Keratinocyte (primary cell): ENCODE measurements around the gene MATN4. TPM values are rescaled to one million over a fixed set of nuclear protein-coding genes. Genes with fewer than 3 reads are reported as not detected.

Experiments used
- DNase-seq: peaks from one replicate; pipeline ENCODE4 v3.0.0-alpha.2; 2011; ENCODE audit warnings: low read depth, missing footprints, low spot score
- FAIRE-seq: peaks from 2 replicates; lab custom pipeline; 2011; peaks lifted over from hg19 to GRCh38; lab: Jason Lieb, UNC
- H2AFZ ChIP-seq: 2 replicates; pipeline ENCODE4 v1.6.0; 2012; ENCODE audit warnings: low read length, control low read depth, inconsistent platforms; ENCODE audit not compliant: control insufficient read depth
- H3K27ac ChIP-seq: 2 replicates; pipeline ENCODE4 v1.5.1; 2011; ENCODE audit warnings: low read length; ENCODE audit not compliant: control insufficient read depth, insufficient read depth
- H3K27me3 ChIP-seq: 3 replicates; pipeline ENCODE4 v1.6.0; 2011; ENCODE audit warnings: low read length; ENCODE audit not compliant: control insufficient read depth, insufficient read depth; ENCODE audit errors: extremely low read depth
- H3K36me3 ChIP-seq, 2 experiments: 2 replicates in 1 of 2; 3 replicates in 1 of 2; pipeline ENCODE4 v1.5.1; 2011; ENCODE audit warnings: low read length in 2 of 2, mild to moderate bottlenecking in 1 of 2; ENCODE audit not compliant: control insufficient read depth in 2 of 2, insufficient read depth in 2 of 2; ENCODE audit errors: extremely low read depth in 1 of 2
- H3K4me1 ChIP-seq: 3 replicates; pipeline ENCODE4 v1.5.1; 2011; ENCODE audit warnings: low read length; ENCODE audit not compliant: control insufficient read depth, insufficient read depth; ENCODE audit errors: extremely low read depth
- H3K4me2 ChIP-seq: 3 replicates; pipeline ENCODE4 v1.6.0; 2011; ENCODE audit warnings: low read depth, low read length; ENCODE audit not compliant: control insufficient read depth, insufficient read depth; ENCODE audit errors: extremely low read depth
- H3K4me3 ChIP-seq, 3 experiments: fragments of 200-600 bp in 1 of 3; sonication (generic) in 1 of 3; 2 replicates in 2 of 3; 3 replicates in 1 of 3; pipeline ENCODE4 v1.5.1; 2011 to 2016; ENCODE audit warnings: low read length in 3 of 3, mild to moderate bottlenecking in 3 of 3, control low read depth in 2 of 3, inconsistent platforms in 1 of 3, low read depth in 1 of 3, mixed read lengths in 1 of 3, mixed run types in 1 of 3, moderate library complexity in 1 of 3; ENCODE audit not compliant: control insufficient read depth in 2 of 3, insufficient read depth in 2 of 3; ENCODE audit errors: extremely low read depth in 1 of 3
- H3K79me2 ChIP-seq: 2 replicates; pipeline ENCODE4 v1.6.0; 2012; ENCODE audit warnings: low read length; ENCODE audit not compliant: control insufficient read depth, insufficient read depth
- H3K9ac ChIP-seq: 3 replicates; pipeline ENCODE4 v1.6.0; 2011; ENCODE audit warnings: low read length; ENCODE audit not compliant: control insufficient read depth, insufficient read depth; ENCODE audit errors: extremely low read depth
- H3K9me1 ChIP-seq: 3 replicates; pipeline ENCODE4 v1.6.0; 2011; ENCODE audit warnings: low read length; ENCODE audit not compliant: control insufficient read depth, insufficient read depth; ENCODE audit errors: extremely low read depth
- H3K9me3 ChIP-seq: 2 replicates; pipeline ENCODE4 v1.5.1; 2012; ENCODE audit warnings: low read depth, low read length; ENCODE audit not compliant: control insufficient read depth
- H4K20me1 ChIP-seq: 3 replicates; pipeline ENCODE4 v1.6.0; 2011; ENCODE audit warnings: low read length; ENCODE audit not compliant: control insufficient read depth, insufficient read depth; ENCODE audit errors: extremely low read depth
- CTCF ChIP-seq, 3 experiments: IDR thresholded peaks in 1 of 3; conservative IDR thresholded peaks in 1 of 3; optimal IDR thresholded peaks in 1 of 3; 2 replicates in 2 of 3; 3 replicates in 1 of 3; pipeline versions ENCODE3 to v1.5.1; 2011; ENCODE audit warnings: low read length in 3 of 3, mild to moderate bottlenecking in 3 of 3, moderate library complexity in 2 of 3, control low read depth in 1 of 3, inconsistent platforms in 1 of 3; ENCODE audit not compliant: insufficient read depth in 2 of 3; ENCODE audit errors: extremely low read depth in 1 of 3
- EZH2 ChIP-seq: IDR thresholded peaks from one replicate; pipeline ENCODE4 v1.6.1; 2012; ENCODE audit warnings: inconsistent platforms, mild to moderate bottlenecking, low read length, moderate library complexity
- dilution Hi-C: fragments of 300-500 bp; cut with MboI; formaldehyde crosslinking; loops from one replicate; pipeline ENCODE4 v1.7.0; 2020; ENCODE audit warnings: low sequenced_read_pairs; ENCODE audit not compliant: extremely low pct_ligation_motif_present
- polyA plus RNA-seq, 5 experiments: library from polyadenylated mRNA; depleted of rRNA in 3 of 5; stranded (reverse) in 3 of 5; stranded (forward) in 1 of 5; unstranded in 1 of 5; fragments of >200 nt; gene quantifications; 1 replicate in 1 of 5; 2 replicates in 3 of 5; 3 replicates in 1 of 5; pipeline versions ENCODE4 v1.2.1 to v1.2.3, GENCODE V29; 2011 to 2012; ENCODE audit warnings: missing spikeins in 2 of 5, low read depth in 1 of 5, low replicate concordance in 1 of 5

Gene MATN4
- polyA plus RNA-seq, 1 donor (not counting 4 experiments of a cell fraction or from before 2014, with no cell fraction given): not detected

GRCh38 chr20:45282700-45283550, 25.2 kb downstream of the MATN4 start:
- Histone ChIP-seq H4K20me1 (no peaks in the 10 kb centered on the region), H3K36me3 (no peaks in the 10 kb centered on the region), H3K9me1 (no peaks in the 10 kb centered on the region), H3K27ac (no peak overlapping the region), H3K4me1 (peaks cover 7% of the 10 kb centered on the region), H3K4me3 (no peak overlapping the region), H3K9me3 (no peaks in the 10 kb centered on the region), H3K4me2 (no peak overlapping the region), H3K79me2 (no peaks in the 10 kb centered on the region), H2AFZ (no peak overlapping the region), H3K9ac (no peak overlapping the region), H3K27me3 (peaks cover 8% of the 10 kb centered on the region)
- DNase-seq (no peak), FAIRE-seq (no peak)
- no peak for TF ChIP-seq CTCF (optimal IDR thresholded peaks at IDR 0.05 in 1 of 3, IDR thresholded peaks at IDR 0.05 in 1 of 3, conservative IDR thresholded peaks at IDR 0.05 in 1 of 3; ENCODE audit: extremely low read depth in 1 of 3, insufficient read depth in 2 of 3, low read length in 3 of 3)
- no peak for TF ChIP-seq EZH2
- dilution Hi-C loops: no loop called here

GRCh38 chr20:45279992-45280391, 28.1 kb downstream of the MATN4 start:
- H3K4me2 ChIP-seq: no peak overlapping the region
- no peak overlapping the region for H3K4me3 ChIP-seq
- no peaks in the 10 kb centered on the region for H3K9me3 ChIP-seq
- H3K9me1 ChIP-seq: no peaks in the 10 kb centered on the region
- H3K27me3 ChIP-seq: no peaks in the 10 kb centered on the region
- DNase-seq (no peak), FAIRE-seq (no peak)
- no peak for TF ChIP-seq EZH2
- TF ChIP-seq CTCF (optimal IDR thresholded peaks at IDR 0.05 in 1 of 3, IDR thresholded peaks at IDR 0.05 in 1 of 3, conservative IDR thresholded peaks at IDR 0.05 in 1 of 3; ENCODE audit: extremely low read depth in 1 of 3, insufficient read depth in 2 of 3, low read length in 3 of 3): no peak
- H2AFZ ChIP-seq: no peak overlapping the region
- H4K20me1 ChIP-seq: no peaks in the 10 kb centered on the region
- no peaks in the 10 kb centered on the region for H3K36me3 ChIP-seq
- dilution Hi-C loops: no loop called here
- no peak overlapping the region for H3K27ac ChIP-seq
- peaks cover 7% of the 10 kb centered on the region for H3K4me1 ChIP-seq
- no peak overlapping the region for H3K9ac ChIP-seq
- H3K79me2 ChIP-seq: no peaks in the 10 kb centered on the region
